GM06990 (cell line): ENCODE data around the gene HIPK2.

Experiments
- DNase-seq: peaks from one replicate; pipeline ENCODE4 v3.0.0-alpha.2; 2011; ENCODE audit not compliant: insufficient read length; ENCODE audit errors: extremely low read depth
- H3K27me3 ChIP-seq: replicated peaks from 2 replicates; pipeline ENCODE4 v1.6.0; 2011; ENCODE audit warnings: low read length; ENCODE audit not compliant: control insufficient read depth, insufficient read depth
- H3K36me3 ChIP-seq: 2 replicates; pipeline ENCODE4 v1.5.1; 2011; ENCODE audit warnings: low read length; ENCODE audit not compliant: control insufficient read depth, insufficient read depth
- H3K4me3 ChIP-seq: replicated peaks from 2 replicates; pipeline ENCODE4 v1.5.1; 2011; ENCODE audit warnings: low read depth, mild to moderate bottlenecking, control low read depth, low read length
- TF ChIP-seq, protein P1 (sequence below): IDR thresholded peaks from 2 replicates; pipeline ENCODE4 v1.5.1; 2011; ENCODE audit warnings: low read length, control low read depth, mild to moderate bottlenecking, inconsistent platforms; ENCODE audit not compliant: insufficient read depth, poor library complexity, severe bottlenecking

Gene HIPK2

DNA sequence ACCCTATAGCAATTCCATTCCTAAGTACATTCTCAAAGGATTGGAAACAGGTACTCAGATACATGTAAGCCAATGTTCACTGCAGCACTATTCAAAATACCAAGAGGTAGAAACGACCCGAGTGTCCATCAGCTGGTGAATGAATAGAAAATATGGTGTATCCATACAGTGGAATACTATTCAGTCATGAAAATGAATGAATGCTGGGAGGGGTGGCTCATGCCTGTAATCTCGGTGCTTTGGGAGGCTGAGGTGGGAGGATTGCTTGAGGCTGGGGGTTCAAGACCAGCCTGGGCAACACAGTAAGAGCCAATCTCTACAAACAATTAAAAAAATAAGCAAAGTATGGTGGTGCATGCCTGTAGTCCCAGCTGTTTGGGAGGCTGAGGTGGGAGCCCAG is 191.5 kb downstream of the HIPK2 start:
- no peaks in the 10 kb centered on the region for H3K27me3 ChIP-seq
- H3K36me3 ChIP-seq, result peaks cover 44% of the 10 kb centered on the region
- DNase-seq, result no peak
- TF ChIP-seq, protein P1, sequence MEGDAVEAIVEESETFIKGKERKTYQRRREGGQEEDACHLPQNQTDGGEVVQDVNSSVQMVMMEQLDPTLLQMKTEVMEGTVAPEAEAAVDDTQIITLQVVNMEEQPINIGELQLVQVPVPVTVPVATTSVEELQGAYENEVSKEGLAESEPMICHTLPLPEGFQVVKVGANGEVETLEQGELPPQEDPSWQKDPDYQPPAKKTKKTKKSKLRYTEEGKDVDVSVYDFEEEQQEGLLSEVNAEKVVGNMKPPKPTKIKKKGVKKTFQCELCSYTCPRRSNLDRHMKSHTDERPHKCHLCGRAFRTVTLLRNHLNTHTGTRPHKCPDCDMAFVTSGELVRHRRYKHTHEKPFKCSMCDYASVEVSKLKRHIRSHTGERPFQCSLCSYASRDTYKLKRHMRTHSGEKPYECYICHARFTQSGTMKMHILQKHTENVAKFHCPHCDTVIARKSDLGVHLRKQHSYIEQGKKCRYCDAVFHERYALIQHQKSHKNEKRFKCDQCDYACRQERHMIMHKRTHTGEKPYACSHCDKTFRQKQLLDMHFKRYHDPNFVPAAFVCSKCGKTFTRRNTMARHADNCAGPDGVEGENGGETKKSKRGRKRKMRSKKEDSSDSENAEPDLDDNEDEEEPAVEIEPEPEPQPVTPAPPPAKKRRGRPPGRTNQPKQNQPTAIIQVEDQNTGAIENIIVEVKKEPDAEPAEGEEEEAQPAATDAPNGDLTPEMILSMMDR, result no peak
- no peak overlapping the region for H3K4me3 ChIP-seq

DNA sequence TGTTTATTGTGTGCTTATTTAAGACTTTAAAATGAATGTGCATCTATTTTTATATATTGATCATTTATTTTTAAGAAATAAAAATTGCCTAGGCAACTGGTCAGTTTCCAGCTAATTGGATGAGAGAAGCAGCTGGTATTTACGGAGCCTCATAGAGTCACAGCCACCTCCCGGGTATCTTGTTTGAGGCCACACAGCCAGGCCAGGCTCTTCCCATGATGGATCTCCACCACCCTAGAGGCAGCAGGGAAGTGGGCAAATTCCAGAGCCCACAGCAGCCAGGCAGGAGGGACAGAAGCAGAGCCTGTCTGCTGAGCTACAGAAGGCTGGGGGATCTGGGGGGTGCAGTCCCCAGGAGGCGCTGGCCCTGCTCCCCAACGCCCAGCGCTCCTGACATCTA is 192.8 kb downstream of the HIPK2 start:
- H3K36me3 ChIP-seq, result peaks cover 47% of the 10 kb centered on the region
- TF ChIP-seq, protein P1, result no peak
- DNase-seq, result no peak
- no peak overlapping the region for H3K4me3 ChIP-seq
- no peaks in the 10 kb centered on the region for H3K27me3 ChIP-seq

DNA sequence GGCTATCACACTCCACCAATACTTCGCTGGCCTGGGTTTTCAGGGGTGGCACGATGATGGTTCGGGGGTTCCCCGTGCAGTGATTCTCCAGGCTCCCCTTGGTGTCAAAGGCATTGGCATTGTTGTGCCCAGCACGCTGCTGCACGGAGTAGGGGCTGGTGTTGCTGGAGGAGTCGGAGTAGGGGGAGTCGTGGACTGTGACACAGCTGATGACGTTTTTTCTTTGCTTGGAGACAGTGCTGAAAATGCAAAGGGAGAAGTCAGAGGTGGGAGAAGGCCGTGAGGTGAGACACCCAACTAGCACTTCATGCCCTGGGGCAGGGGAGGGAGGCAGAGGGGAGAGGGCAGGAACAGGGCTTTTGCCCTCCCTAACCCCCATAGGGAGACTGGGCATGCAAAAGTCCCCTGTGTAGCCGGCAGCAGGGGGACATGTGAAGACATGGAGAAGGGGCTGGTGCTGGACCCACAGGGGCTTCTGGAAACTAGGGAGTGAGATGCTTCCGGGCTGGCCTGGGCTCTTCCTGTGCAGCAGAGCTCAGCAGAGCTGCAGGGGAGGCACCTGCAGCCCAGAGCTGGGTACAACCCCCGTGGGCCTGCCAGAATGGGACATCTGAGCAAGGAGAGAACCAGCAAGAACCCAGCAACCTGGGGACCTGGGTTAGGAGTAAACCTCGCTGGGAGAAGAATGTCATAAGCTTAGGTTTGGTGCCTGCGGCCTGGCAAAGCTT is 193.8 kb downstream of the HIPK2 start:
- no peak overlapping the region for H3K4me3 ChIP-seq
- no peaks in the 10 kb centered on the region for H3K27me3 ChIP-seq
- peaks cover 45% of the 10 kb centered on the region for H3K36me3 ChIP-seq
- DNase-seq, result no peak
- TF ChIP-seq, protein P1, result no peak

GRCh38 chr7:139582671-139583155 is 195.1 kb downstream of the HIPK2 start:
- H3K27me3 ChIP-seq, result no peaks in the 10 kb centered on the region
- H3K36me3 ChIP-seq, result peaks cover 41% of the 10 kb centered on the region
- no peak for DNase-seq
- H3K4me3 ChIP-seq, result no peak overlapping the region
- TF ChIP-seq, protein P1, result no peak

- DNase-seq, result no peak
- H3K27me3 ChIP-seq, result no peaks in the 10 kb centered on the region
- TF ChIP-seq, protein P1, result no peak
- peaks cover 43% of the 10 kb centered on the region for H3K36me3 ChIP-seq
- H3K4me3 ChIP-seq, result no peak overlapping the region
Observed at GRCh38 chr7:139582130-139582650, 195.6 kb downstream of the HIPK2 start.
